Thoracic aorta (tissue), 2 donors: ENCODE data around the gene PLA2G4B. TPM values are rescaled to one million over a fixed set of nuclear protein-coding genes. Genes with fewer than 3 reads are reported as not detected.

Experiments used
- ATAC-seq: fragments of 150-250 bp; one replicate; pipeline ENCODE4 v1.8.0; 2017; ENCODE audit warnings: low read depth; ENCODE audit not compliant: insufficient number of reproducible peaks, low FRiP score
- DNase-seq: peaks from one replicate; pipeline ENCODE4 v3.0.0-alpha.2; 2020; ENCODE audit warnings: low spot score
- H3K27ac ChIP-seq, 2 donors: fragments of 200-600 bp; sonication (generic); 1 replicate in 1 of 2; 2 replicates in 1 of 2; pipeline ENCODE4 v1.5.1; 2016; ENCODE audit warnings: mild to moderate bottlenecking in 2 of 2, moderate library complexity in 2 of 2
- H3K27me3 ChIP-seq: fragments of 200-600 bp; sonication (generic); replicated peaks from 2 replicates; pipeline ENCODE4 v1.6.0; 2016; ENCODE audit warnings: mild to moderate bottlenecking; ENCODE audit not compliant: insufficient read depth
- H3K36me3 ChIP-seq: fragments of 200-600 bp; sonication (generic); one replicate; pipeline ENCODE4 v1.5.1; 2016
- H3K4me1 ChIP-seq, 2 donors: fragments of 200-600 bp; sonication (generic); 1 replicate in 1 of 2; 2 replicates in 1 of 2; pipeline versions ENCODE4 v1.5.1 to v1.6.0; 2016; ENCODE audit warnings: low read depth in 2 of 2, mild to moderate bottlenecking in 1 of 2; ENCODE audit not compliant: control insufficient read depth in 1 of 2
- H3K4me3 ChIP-seq: fragments of 200-600 bp; sonication (generic); 2 replicates; pipeline ENCODE4 v1.5.1; 2016; ENCODE audit warnings: mild to moderate bottlenecking
- H3K9me3 ChIP-seq: fragments of 200-600 bp; sonication (generic); 2 replicates; pipeline ENCODE4 v1.5.1; 2016
- CTCF ChIP-seq: fragments of 200-600 bp; sonication (generic); IDR thresholded peaks from one replicate; pipeline ENCODE4 v1.5.1; 2019; ENCODE audit warnings: antibody characterized with exemption
- total RNA-seq, 2 donors: library from RNA; depleted of rRNA; stranded (reverse); fragments of >200 nt; gene quantifications; one replicate each; pipeline versions ENCODE4 v1.1.0 to v1.2.3, GENCODE V29; 2016

The PLA2G4B gene
- total RNA-seq, 2 donors from 2014 or later = 1.9 to 4.0 TPM

- Histone ChIP-seq H3K27ac (no peak overlapping the region), H3K4me3 (no peak overlapping the region), H3K36me3 (no peaks in the 10 kb centered on the region), H3K4me1 (peaks cover 7 to 20% of the 10 kb centered on the region in 2 donors), H3K9me3 (no peaks in the 10 kb centered on the region), H3K27me3 (no peaks in the 10 kb centered on the region)
- ATAC-seq = no peak
- no peak for TF ChIP-seq CTCF
- DNase-seq = no peak
Measured at GRCh38 chr15:41891226-41891625, 52.6 kb downstream of the PLA2G4B start.

GRCh38 chr15:41891946-41892345 is 53.3 kb downstream of the PLA2G4B start:
- no peak overlapping the region for H3K27ac ChIP-seq
- ATAC-seq = no peak

GRCh38 chr15:41892621-41893421 is 54.2 kb downstream of the PLA2G4B start:
- DNase-seq (no peak), ATAC-seq (no peak)
- no peak overlapping the region for H3K27ac ChIP-seq
- H3K4me1 ChIP-seq = peaks cover 7 to 20% of the 10 kb centered on the region in 2 donors
- TF ChIP-seq CTCF = no peak
- H3K4me3 ChIP-seq = no peak overlapping the region
- H3K36me3 ChIP-seq = no peaks in the 10 kb centered on the region
- no peaks in the 10 kb centered on the region for H3K27me3 ChIP-seq
- H3K9me3 ChIP-seq = no peaks in the 10 kb centered on the region

More at GRCh38 chr15:41891946-41892345, 53.3 kb downstream of the PLA2G4B start:
- DNase-seq = no peak
- Histone ChIP-seq H3K4me3 (no peak overlapping the region), H3K36me3 (no peaks in the 10 kb centered on the region), H3K4me1 (peaks cover 7 to 20% of the 10 kb centered on the region in 2 donors), H3K27me3 (no peaks in the 10 kb centered on the region), H3K9me3 (no peaks in the 10 kb centered on the region)
- TF ChIP-seq CTCF = no peak

- H3K9me3 ChIP-seq = no peaks in the 10 kb centered on the region
- ATAC-seq = no peak
- peak within 1 kb of the TSS; percentile 58 for H3K4me3 ChIP-seq
Measured at GRCh38 chr15:41893422-41894250, 55.0 kb downstream of the PLA2G4B start, which contains the start of gene SPTBN5. Gene SPTBN5 (minus strand): TSS chr15:41894053. CDS start chr15:41893497, 556 bp downstream.

More at GRCh38 chr15:41893422-41894250, 55.0 kb downstream of the PLA2G4B start, which contains the start of gene SPTBN5:
- H3K4me1 ChIP-seq = peaks cover 7 to 20% of the 10 kb centered on the region in 2 donors
- no peak for DNase-seq
- H3K36me3 ChIP-seq = no peaks in the 10 kb centered on the region
- no peaks in the 10 kb centered on the region for H3K27me3 ChIP-seq
- no peak for TF ChIP-seq CTCF
- H3K27ac ChIP-seq = peak within 1 kb of the TSS; percentile 65 to 73
